Activated CD8-positive, alpha-beta memory T cell treated with anti-CD3 and anti-CD28 coated beads for 4 hours (primary cell): ENCODE measurements around the gene SPNS2.

Source experiments
- DNase-seq, 2 donors: peaks; one replicate each; pipeline ENCODE4 v3.0.0-alpha.2; 2020; ENCODE audit warnings: low read depth in 2 of 2

The SPNS2 gene

DNA sequence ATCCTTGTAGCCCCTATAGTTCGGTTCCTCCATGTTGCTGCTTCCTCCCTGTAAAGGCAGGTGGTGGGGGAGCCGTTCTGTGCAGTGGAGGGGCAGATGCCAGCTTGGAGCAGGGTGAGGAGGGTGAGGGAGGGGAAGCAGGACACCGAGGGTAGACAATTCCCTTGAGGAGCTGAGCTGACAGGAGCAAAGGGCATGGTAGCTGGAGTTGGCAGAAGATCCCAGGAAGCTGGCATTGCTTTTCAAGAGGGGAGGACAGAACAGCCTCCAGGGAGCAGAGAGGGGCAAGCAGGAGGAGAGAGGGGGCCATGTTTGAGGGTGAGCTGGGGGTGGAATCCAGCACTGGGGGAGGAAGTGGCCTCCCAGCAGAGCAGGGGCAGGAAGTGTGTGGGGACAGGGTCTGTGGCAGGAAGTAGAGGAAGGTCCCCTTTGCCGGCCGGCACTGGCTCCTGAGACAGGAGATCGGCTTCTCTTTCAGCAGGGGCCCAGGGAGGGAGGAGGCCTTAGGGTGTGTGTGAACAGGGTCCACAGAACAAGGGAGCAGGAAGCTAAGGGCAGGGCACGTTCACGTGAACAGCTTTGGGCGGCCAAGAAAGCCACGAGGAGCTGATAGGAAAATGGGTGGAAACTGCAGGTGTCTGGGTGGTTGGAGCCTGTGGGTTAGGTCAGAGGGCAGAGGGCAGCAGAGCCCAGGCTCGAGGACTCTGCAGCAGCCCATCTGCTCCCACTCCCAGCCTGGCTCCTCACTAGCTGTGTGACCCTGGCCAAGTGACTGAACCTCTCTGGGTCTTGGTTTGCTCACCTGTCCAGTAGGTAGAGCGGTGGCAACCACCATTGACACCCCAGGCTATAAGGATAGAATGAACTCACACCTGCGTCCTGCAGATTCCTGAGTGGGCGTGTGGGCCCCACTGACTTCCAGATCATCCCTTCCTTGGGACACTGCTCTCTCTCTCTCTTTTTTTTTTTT is 17.5 kb upstream of the SPNS2 start:
- no peak for DNase-seq

- DNase-seq = no peak
Measured at GRCh38 chr17:4482338-4483011, 16.2 kb upstream of the SPNS2 start.

DNA sequence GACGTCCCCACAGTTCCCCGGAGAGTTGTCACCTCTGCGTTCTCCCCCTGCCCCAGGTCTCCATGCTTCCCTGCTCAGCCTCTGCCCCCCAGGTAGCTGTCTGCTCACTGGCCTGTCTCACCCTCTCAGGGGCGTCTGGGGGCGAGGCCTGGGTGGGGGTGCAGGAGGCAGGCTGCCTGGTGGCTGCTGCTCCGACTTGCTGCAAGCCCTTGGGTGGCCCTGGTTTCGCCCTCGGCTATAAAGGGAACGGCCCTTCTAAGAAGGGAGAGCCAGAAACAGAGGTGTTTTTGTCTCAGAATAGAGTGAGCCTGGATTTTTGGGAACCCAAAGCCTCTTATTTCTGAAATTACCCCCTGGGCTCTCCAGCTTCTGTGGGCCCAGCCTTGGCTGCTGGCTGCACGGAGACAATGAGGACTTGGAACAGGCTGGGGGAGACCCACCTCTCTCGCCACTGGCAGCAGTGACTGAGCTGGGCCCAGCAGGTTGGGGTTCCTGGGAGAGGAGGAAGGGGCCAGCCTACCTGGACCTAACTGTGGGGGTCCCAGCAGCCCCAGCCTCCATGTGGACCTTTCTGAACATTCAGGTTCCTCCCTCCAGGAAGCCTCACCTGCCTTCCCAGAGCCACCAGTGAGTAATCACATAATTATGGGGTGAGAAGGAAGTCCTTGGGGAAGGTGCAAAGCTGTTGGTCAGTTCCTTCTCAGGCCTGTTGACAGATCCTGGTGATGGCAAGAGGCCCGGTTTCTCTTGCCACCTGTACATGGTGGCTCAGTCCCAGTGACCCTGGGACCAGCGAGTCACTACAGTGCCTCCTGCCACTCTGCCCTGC is 15.5 kb upstream of the SPNS2 start:
- no peak for DNase-seq

- DNase-seq = peak; percentile 20 to 30
Measured at GRCh38 chr17:4485676-4486646, 12.7 kb upstream of the SPNS2 start.

- DNase-seq = no peak
Measured at GRCh38 chr17:4487296-4487695, 11.4 kb upstream of the SPNS2 start.

DNA sequence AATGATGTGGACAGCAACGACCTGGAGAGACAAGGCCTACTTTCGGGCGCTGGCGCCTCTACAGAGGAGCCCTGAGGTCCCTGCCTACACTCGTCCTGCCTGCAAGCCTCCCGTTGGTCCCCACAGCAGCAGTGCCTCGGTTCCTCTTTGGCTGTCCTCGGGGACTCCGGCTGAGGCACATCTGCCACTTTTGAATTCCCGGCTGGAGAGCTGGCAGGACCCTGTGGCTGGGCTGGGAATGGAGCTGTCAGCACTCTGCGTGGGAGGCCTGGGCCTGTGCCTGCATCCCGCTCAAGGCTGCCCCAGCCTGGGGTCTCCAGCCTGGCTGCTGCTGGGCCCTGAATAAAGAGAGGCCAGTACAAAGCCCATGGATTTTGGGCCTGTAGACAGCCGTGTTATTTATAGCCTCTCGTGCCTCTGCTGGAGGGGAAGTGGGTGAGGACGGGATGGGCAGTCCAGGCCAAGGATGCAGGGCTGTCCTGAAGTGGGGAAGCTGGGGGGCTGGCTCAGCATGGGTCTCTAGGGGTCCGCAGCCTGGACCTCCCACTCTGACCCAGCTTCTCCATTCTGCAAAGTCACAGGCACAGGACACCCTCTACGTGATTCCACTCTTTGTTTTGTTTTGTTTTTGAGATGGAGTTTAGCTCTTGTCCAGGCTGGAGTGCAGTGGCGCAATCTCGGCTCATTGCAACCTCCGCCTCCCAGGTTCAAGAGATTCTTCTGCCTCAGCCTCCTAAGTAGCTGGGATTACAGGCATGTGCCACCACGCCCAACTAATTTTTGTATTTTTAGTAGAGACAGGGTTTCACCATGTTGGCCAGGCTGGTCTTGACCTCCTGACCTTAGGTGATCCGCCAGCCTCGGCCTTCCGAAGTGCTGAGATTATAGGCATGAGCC is 10.6 kb upstream of the SPNS2 start:
- DNase-seq = no peak

DNA sequence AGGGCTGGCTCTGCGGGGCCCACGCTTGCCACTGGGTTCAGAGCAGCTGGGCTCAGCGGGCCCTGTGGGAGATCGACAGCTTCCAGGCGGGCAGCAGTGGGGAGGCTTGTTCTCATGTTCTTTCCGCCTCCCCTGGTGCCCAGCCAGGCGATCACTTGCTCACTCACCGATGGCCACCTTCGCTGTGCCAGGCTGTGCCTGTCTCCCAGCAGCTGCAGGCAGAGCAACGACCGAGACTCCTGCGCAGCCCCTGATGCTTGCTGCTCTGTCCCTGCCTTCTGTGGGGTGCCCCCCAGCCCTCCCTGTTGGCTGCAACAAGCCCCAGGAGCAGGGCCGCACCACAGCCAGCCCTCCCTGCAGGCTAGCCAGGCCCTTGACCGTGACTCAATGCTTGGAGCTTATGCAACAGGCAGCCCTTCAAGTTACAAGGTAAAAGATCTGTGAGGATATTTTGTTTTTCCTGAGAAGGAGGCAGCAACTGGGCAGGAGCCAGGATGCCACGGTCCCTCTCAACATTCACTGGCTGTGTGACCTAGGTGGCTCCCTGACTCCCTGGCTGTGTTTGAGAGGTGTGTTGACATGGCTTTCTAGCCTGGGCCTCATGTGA is 9.6 kb upstream of the SPNS2 start:
- no peak for DNase-seq

GRCh38 chr17:4490109-4490591 is 8.5 kb upstream of the SPNS2 start:
- no peak for DNase-seq

GRCh38 chr17:4490637-4491061 is 8.0 kb upstream of the SPNS2 start:
- DNase-seq = no peak

DNA sequence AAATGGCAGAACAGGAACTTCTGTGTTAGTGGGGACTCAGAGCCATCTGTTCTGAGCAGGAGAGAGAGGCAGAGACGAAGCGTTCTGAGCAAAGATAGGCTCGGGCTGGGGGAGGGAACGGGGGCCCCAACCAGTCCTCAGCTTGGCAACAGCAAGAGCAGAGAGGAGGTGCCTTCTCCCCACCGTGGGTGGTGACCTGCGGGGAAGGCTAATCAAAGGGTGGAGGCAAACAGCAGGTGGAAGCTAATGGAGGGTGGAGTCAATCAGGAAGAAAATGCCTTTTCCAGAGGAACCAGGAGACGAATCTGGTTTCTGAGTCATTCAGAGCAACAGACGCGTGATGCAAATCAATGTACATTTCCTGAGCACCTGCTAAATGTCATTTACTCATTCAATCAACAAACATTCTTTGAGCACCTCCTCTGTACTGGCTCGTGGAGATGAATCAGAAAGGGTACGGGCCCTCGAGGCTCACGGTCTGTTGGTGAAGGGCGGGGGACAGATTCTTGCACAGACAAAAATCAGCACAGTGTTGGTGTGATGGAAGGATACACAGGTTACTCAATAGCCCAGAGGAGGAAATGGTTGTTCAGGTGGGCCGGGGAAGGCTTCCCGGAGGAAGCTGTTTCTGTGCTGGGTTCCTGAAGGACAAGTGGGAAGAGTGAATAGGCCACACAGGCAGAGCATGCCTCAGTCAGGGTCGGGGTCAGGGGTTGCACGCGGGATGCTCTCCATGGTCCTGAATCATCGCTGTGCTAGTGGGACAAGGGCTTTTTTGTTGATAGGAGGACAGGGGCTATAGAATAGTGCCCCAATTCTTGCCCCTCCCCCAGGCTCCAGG is 5.7 kb upstream of the SPNS2 start:
- DNase-seq = no peak

DNA sequence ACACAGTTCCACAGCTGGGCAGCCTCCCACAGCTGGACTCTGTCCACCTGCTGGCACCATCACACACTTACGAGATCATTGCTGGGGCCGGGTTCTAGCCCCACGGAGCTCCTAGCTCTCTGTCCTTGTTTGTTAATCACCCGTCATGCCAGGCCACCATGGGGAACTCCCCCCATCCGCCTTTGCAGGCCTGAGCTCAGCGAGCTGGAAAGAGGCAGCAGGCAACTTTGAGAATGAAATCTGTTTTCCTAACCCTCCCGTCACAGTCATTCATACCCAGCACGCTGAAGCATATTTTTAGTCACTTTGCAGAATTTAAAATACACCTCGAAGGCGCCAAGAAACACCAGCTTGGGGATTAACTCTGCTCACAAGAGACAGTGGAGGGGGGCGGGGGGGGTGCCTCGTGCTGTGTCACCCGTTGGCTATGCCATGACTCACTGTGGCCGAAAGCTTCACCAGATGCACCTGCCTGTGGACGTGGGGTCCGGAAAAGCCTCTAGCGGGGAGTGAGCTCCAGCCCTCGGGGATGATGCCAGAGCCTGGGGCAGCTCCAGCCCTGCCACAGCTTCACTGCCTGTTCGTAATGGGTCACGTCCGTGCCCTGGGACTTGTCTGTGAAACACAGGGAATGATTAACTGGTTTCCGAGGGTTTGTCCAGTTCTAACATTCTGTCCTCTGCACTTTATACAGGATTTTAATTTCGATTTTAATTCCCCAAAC is 1.4 kb upstream of the SPNS2 start:
- DNase-seq = no peak

- DNase-seq = no peak
Measured at GRCh38 chr17:4499431-4500190, 930 bp downstream of the SPNS2 start.

DNA sequence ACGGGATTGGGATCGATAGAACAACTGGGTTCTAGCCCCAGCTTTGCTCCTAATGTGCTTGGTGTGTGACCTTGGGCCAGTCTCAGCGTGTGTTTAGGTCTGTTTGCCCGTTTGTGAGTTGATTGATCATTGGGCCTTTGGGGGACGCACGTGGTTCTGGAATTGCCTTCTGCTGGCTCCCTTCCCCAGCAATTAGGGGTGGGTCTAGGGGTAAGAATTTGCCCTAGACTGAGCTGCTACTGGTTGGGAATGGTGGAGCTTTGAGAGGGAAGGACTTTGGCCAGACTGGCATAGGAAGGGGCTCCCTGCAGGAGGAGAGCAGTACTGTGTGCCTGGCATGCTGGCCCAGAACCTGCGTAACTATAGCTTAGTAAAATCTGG is 1.5 kb downstream of the SPNS2 start:
- DNase-seq = no peak

DNA sequence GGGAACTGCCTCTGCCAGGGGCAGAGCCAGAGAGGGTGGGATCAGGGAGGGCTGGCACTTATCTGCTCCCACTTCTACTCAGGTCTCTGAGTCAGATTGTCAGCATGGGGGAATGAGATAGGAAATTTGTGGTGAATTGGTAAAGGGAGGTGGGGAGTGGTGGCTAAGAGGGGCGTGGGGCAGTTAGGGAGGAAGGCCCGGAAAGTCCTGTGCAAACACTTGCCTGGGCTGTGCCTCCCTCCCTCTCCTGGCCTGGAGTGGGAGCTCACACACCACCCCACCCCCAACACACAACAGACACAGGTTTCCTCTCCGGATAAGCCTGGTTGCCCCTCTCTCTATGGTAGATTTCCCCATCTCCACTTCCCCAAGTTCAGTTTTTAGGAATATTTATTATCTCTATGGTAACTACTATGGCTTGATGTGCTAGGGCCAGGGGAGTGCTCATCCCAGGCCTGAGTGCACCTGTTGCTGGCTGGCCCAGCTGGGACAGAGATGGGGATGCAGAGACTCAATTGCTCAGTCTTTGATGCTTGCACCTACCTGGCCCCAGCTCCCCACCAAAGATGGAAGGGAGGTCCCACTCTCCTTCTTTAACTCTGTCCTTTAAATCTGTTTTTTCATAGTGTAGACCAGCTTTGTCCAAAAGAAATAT is 2.7 kb downstream of the SPNS2 start:
- no peak for DNase-seq

DNA sequence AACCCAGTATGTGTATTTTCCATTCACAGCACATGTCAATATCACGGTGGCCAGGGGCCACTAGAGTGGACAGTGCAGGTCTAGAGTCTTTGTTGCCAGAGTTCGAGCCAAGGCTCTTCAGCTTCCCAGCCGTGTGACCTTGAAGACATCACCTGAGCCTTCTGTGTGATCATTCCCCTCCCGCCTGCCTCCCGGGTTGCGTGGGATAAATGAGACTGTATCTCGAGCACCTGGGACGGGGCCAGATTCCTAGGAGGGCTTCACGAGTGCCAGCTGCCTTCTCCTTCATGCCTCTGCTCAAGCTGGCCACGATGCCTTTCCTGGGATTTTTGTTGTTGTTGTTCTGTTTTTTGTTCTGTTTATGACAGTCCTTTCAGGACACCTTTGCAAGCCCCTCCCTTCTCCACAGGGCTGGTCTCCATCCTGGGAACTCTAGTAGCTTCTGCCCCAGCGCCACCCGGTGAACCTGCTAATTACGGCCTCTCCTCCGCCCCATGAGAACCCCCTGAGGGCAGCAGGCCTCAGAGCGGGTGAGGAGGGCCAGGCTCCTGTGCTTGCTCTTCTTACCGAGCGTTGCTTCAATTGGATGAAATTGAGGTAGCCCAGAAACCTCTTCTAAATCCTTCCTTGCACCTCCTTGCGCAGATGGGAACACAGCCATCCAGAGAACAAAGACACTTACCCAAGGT is 3.9 kb downstream of the SPNS2 start:
- no peak for DNase-seq
